Lower leg skin (tissue), 3 donors: ENCODE data around the gene CHD3.

ENCODE experiments used
- CTCF ChIP-seq, 3 donors: fragments of 450-650 bp; IDR thresholded peaks; one replicate each; pipeline ENCODE4 v1.5.1; 2016; ENCODE audit warnings: antibody characterized with exemption in 3 of 3, mild to moderate bottlenecking in 3 of 3, moderate library complexity in 2 of 3
- POLR2A ChIP-seq, 2 donors: fragments of 450-650 bp; IDR thresholded peaks; one replicate each; pipeline ENCODE4 v1.6.1; 2016 to 2017; ENCODE audit warnings: antibody characterized with exemption in 2 of 2, mild to moderate bottlenecking in 1 of 2, moderate library complexity in 1 of 2

GRCh38 chr17:7927596-7927995, 39.0 kb downstream of the CHD3 start:
- TF ChIP-seq CTCF (IDR thresholded peaks at IDR 0.05) = no peak
- TF ChIP-seq POLR2A (IDR thresholded peaks at IDR 0.05) = no peak
